ENCODE measurements around the gene ARHGEF10L. TPM values are rescaled to one million over a fixed set of nuclear protein-coding genes. Genes with fewer than 3 reads are reported as not detected.

Gene ARHGEF10L
- total RNA-seq, 2 donors from 2014 or later, result 0.35 TPM; not detected in 1

- Mint-ChIP-seq H3K27me3 (peaks cover 61% of the 10 kb centered on the region), H3K36me3 (ENCODE audit: low read depth) (peaks cover 2% of the 10 kb centered on the region), H3K4me1 (peaks cover 4% of the 10 kb centered on the region), H3K27ac (no peak overlapping the region), H3K4me3 (no peak overlapping the region)
- DNase-seq (no peak), ATAC-seq (no peak)
- no peaks in the 10 kb centered on the region for H3K9me3 ChIP-seq (ENCODE audit: control insufficient read depth, low read length, poor library complexity, severe bottlenecking)
Observed at GRCh38 chr1:17546946-17547670, 7.6 kb downstream of the ARHGEF10L start.

- Mint-ChIP-seq H3K36me3 (ENCODE audit: low read depth) (peaks cover 2% of the 10 kb centered on the region), H3K27ac (no peak overlapping the region), H3K27me3 (peaks cover 69% of the 10 kb centered on the region), H3K4me3 (no peak overlapping the region), H3K4me1 (peaks cover 4% of the 10 kb centered on the region)
- DNase-seq (no peak), ATAC-seq (no peak)
- H3K9me3 ChIP-seq (ENCODE audit: control insufficient read depth, low read length, poor library complexity, severe bottlenecking), result no peaks in the 10 kb centered on the region
Observed at GRCh38 chr1:17549384-17549783, 9.9 kb downstream of the ARHGEF10L start.

- Mint-ChIP-seq H3K4me1 (peaks cover 4% of the 10 kb centered on the region), H3K36me3 (ENCODE audit: low read depth) (peaks cover 2% of the 10 kb centered on the region), H3K27ac (no peak overlapping the region), H3K4me3 (no peak overlapping the region), H3K27me3 (peaks cover 65% of the 10 kb centered on the region)
- no peaks in the 10 kb centered on the region for H3K9me3 ChIP-seq (ENCODE audit: control insufficient read depth, low read length, poor library complexity, severe bottlenecking)
- no peak for DNase-seq
- ATAC-seq, result no peak
Observed at GRCh38 chr1:17550729-17551584, 11.5 kb downstream of the ARHGEF10L start.

GRCh38 chr1:17551755-17552234 is 12.3 kb downstream of the ARHGEF10L start:
- Mint-ChIP-seq H3K36me3 (ENCODE audit: low read depth) (peaks cover 2% of the 10 kb centered on the region), H3K4me3 (no peak overlapping the region), H3K27me3 (peaks cover 59% of the 10 kb centered on the region), H3K4me1 (peaks cover 4% of the 10 kb centered on the region), H3K27ac (no peak overlapping the region)
- ATAC-seq (no peak), DNase-seq (no peak)
- H3K9me3 ChIP-seq (ENCODE audit: control insufficient read depth, low read length, poor library complexity, severe bottlenecking), result no peaks in the 10 kb centered on the region

- H3K4me1 Mint-ChIP-seq, result peaks cover 4% of the 10 kb centered on the region
- no peaks in the 10 kb centered on the region for H3K9me3 ChIP-seq (ENCODE audit: control insufficient read depth, low read length, poor library complexity, severe bottlenecking)
- H3K4me3 Mint-ChIP-seq, result no peak overlapping the region
- no peak for DNase-seq
- H3K36me3 Mint-ChIP-seq (ENCODE audit: low read depth), result peaks cover 2% of the 10 kb centered on the region
- peaks cover 59% of the 10 kb centered on the region for H3K27me3 Mint-ChIP-seq
- no peak overlapping the region for H3K27ac Mint-ChIP-seq
- ATAC-seq, result no peak
Observed at GRCh38 chr1:17553975-17554700, 14.6 kb downstream of the ARHGEF10L start.

- H3K36me3 Mint-ChIP-seq (ENCODE audit: low read depth), result peaks cover 1% of the 10 kb centered on the region
- no peaks in the 10 kb centered on the region for H3K9me3 ChIP-seq (ENCODE audit: control insufficient read depth, low read length, poor library complexity, severe bottlenecking)
- no peak for DNase-seq
- H3K4me3 Mint-ChIP-seq, result no peak overlapping the region
- no peak for ATAC-seq
- H3K4me1 Mint-ChIP-seq, result peaks cover 2% of the 10 kb centered on the region
- H3K27ac Mint-ChIP-seq, result no peak overlapping the region
- peaks cover 55% of the 10 kb centered on the region for H3K27me3 Mint-ChIP-seq
Observed at GRCh38 chr1:17554954-17555353, 15.5 kb downstream of the ARHGEF10L start.

DNA sequence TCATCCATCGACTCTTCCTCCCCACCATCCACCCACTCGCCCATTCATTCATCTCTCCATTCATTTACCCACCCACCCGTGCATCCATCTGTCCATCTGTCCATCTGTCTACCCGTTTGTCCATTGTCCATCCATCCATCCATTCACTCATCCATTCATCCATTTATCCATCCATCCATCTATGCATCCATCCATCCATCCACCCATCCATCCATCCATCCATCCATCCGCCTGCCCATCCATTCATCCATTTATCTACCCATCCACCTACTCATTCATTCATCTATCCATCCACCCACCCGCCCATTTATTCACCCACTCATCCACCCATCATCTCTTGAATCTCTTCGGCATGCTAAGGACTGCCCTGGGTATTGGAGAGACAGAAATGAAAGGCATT is 18.5 kb downstream of the ARHGEF10L start:
- Mint-ChIP-seq H3K27me3 (peaks cover 46% of the 10 kb centered on the region), H3K36me3 (ENCODE audit: low read depth) (peaks cover 2% of the 10 kb centered on the region), H3K4me3 (no peak overlapping the region), H3K27ac (no peak overlapping the region), H3K4me1 (no peaks in the 10 kb centered on the region)
- no peak for ATAC-seq
- DNase-seq, result no peak
- no peaks in the 10 kb centered on the region for H3K9me3 ChIP-seq (ENCODE audit: control insufficient read depth, low read length, poor library complexity, severe bottlenecking)

- no peaks in the 10 kb centered on the region for H3K9me3 ChIP-seq (ENCODE audit: control insufficient read depth, low read length, poor library complexity, severe bottlenecking)
- no peak for ATAC-seq
- Mint-ChIP-seq H3K27me3 (peaks cover 44% of the 10 kb centered on the region), H3K4me1 (no peaks in the 10 kb centered on the region), H3K27ac (no peak overlapping the region), H3K36me3 (ENCODE audit: low read depth) (peaks cover 2% of the 10 kb centered on the region), H3K4me3 (no peak overlapping the region)
- no peak for DNase-seq
Observed at GRCh38 chr1:17558541-17558940, 19.0 kb downstream of the ARHGEF10L start.

- H3K9me3 ChIP-seq (ENCODE audit: control insufficient read depth, low read length, poor library complexity, severe bottlenecking), result no peaks in the 10 kb centered on the region
- DNase-seq, result no peak
- Mint-ChIP-seq H3K4me1 (no peaks in the 10 kb centered on the region), H3K36me3 (ENCODE audit: low read depth) (peaks cover 2% of the 10 kb centered on the region), H3K4me3 (no peak overlapping the region), H3K27ac (no peak overlapping the region), H3K27me3 (peaks cover 42% of the 10 kb centered on the region)
- no peak for ATAC-seq
Observed at GRCh38 chr1:17558954-17559614, 19.6 kb downstream of the ARHGEF10L start.

- Mint-ChIP-seq H3K4me1 (no peaks in the 10 kb centered on the region), H3K27me3 (peaks cover 40% of the 10 kb centered on the region), H3K36me3 (ENCODE audit: low read depth) (peaks cover 2% of the 10 kb centered on the region), H3K27ac (no peak overlapping the region), H3K4me3 (no peak overlapping the region)
- ATAC-seq (no peak), DNase-seq (no peak)
- H3K9me3 ChIP-seq (ENCODE audit: control insufficient read depth, low read length, poor library complexity, severe bottlenecking), result no peaks in the 10 kb centered on the region
Observed at GRCh38 chr1:17559615-17560419, 20.3 kb downstream of the ARHGEF10L start.

- H3K9me3 ChIP-seq (ENCODE audit: control insufficient read depth, low read length, poor library complexity, severe bottlenecking), result no peaks in the 10 kb centered on the region
- Mint-ChIP-seq H3K27me3 (peaks cover 32% of the 10 kb centered on the region), H3K4me3 (no peak overlapping the region), H3K36me3 (ENCODE audit: low read depth) (peaks cover 2% of the 10 kb centered on the region), H3K27ac (no peak overlapping the region), H3K4me1 (no peaks in the 10 kb centered on the region)
- no peak for ATAC-seq
- no peak for DNase-seq
Observed at GRCh38 chr1:17561247-17561548, 21.7 kb downstream of the ARHGEF10L start.

DNA sequence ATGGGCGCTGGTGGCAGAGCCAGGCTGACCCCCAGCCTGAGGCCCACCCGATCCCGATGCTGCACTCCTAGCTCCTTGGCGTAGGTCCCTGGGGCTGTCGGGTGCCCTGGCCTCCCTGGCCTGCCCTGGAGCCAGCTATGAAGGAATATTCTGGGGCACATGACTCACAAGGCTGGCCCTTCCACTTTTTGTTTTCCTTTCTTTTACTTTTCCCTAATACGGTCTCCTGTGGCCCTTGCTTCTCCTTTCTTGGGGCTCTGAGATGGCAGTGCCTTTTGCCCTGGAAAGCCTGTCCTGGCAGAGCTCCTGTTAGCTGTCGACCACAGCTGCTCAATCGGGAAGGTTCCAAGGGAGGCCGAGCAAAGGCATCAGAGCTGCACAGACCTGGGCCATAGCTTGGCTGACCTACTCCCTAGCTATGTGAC is 22.1 kb downstream of the ARHGEF10L start:
- no peaks in the 10 kb centered on the region for H3K9me3 ChIP-seq (ENCODE audit: control insufficient read depth, low read length, poor library complexity, severe bottlenecking)
- peaks cover 2% of the 10 kb centered on the region for H3K36me3 Mint-ChIP-seq (ENCODE audit: low read depth)
- DNase-seq, result no peak
- H3K4me3 Mint-ChIP-seq, result no peak overlapping the region
- no peak overlapping the region for H3K27ac Mint-ChIP-seq
- no peaks in the 10 kb centered on the region for H3K4me1 Mint-ChIP-seq
- peaks cover 32% of the 10 kb centered on the region for H3K27me3 Mint-ChIP-seq
- ATAC-seq, result no peak
